ENCODE measurements around the gene KCNH6.

- TF ChIP-seq POLR2A (IDR thresholded peaks at IDR 0.05; ENCODE audit: low read depth), result no peak
- TF ChIP-seq CTCF (IDR thresholded peaks at IDR 0.05), result no peak
- no peak for TF ChIP-seq EP300 (IDR thresholded peaks at IDR 0.05)
- TF ChIP-seq POLR2AphosphoS5 (IDR thresholded peaks at IDR 0.05), result no peak
Observed at GRCh38 chr17:63493411-63493810, 29.7 kb upstream of the KCNH6 start.

Data from esophagus muscularis mucosa (tissue), 4 donors.